ENCODE results near the gene SRP72.
A peak's percentile ranks its signal among the peaks of the same experiment; 100 is the strongest.
"Not testable (repeated sequence)": the region's sequence is repeated elsewhere in the genome, so short reads cannot be mapped to it uniquely, and the experiment has no call there.

Gene SRP72

DNA sequence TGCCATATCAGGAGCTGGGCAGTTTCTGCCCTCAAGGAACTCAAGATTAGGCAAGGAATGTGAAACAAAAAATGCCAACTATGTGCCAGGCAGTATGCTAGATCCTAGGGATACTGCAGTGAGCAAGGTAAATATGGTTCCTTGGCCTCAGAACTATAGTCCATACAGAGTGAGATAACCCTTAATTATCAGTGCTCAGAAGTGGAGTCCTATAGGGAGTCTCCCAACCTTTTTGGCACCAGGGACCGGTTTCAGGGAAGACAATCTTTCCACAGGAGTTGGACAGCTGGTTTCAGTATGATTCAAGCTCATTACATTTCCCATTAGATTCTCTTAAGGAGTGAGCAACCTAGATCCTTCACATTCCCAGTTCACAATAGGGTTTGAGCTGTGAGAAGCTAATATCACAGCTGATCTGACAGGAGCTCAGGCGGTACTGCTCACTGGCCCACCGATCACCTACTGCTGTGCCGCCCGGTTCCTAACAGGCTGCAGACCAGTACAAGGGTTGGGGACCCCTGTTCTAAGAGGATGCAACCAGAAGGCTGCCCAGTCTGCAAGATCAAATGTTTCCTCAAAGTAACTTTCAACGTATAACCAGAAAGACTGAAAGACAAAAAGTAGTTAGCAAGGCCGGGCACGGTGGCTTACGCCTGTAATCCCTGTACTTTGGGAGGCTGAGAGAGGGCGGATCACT lies 1.7 kb upstream of the SRP72 start:
- DNase-seq (ENCODE audit: low spot score): no peak

DNA sequence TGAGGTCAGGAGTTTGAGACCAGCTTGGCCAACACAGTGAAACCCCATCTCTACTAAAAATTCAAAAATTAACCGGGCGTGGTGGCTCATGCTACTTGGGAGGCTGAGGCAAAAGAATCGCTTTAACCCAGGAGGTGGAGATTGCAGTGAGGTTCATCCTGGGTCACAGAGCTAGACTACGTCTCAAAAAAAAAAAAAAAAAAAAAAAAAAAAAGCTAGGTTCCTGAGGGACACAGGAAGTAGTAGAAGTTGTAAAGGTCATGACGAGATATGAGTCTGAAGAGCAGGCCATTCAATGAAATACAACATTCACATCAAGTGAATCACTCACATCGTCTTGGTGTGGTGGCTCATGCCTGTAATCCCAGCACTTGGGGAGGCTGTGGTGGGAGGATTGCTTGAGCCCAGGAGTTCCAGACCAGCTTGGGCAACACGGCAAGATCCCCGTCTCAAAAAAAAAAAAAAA lies 1.1 kb upstream of the SRP72 start:
- not testable (repeated sequence) for DNase-seq (ENCODE audit: low spot score)

DNA sequence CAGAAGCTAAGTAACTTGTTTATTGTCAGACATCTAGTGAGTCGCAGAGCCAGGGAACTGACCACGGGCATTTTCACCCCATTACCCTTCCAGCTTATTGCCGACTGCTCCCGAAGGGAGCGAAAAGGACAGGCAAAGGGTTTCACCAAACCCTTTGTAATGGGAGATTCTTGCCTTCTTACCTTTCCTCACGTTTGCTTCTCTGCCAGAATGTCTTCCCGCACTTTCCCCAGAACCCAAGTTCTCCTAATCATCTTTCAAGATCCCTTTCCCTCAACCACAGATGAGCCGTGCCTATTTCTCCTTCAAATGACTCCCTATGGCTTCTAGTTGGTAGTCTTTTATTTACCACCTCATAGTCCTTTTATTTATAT lies 520 bp upstream of the SRP72 start:
- no peak for DNase-seq (ENCODE audit: low spot score)

DNA sequence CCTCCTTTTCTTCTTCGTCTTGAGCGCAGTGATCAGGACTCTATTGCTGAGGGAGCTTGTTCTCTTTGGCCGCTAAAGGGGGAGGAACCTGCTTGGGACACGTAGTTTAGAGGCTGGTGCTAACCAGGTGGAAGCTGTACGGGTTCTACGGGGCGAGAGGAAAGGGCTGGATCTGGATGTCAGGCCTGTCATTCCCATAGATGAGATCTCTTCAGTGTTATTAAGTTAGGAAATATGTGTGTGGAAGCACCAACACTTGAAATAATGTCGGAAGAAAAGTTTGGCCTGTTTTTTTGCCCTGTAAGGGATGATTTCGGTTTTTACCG lies 643 bp downstream of the SRP72 start:
- DNase-seq (ENCODE audit: low spot score): no peak

DNA sequence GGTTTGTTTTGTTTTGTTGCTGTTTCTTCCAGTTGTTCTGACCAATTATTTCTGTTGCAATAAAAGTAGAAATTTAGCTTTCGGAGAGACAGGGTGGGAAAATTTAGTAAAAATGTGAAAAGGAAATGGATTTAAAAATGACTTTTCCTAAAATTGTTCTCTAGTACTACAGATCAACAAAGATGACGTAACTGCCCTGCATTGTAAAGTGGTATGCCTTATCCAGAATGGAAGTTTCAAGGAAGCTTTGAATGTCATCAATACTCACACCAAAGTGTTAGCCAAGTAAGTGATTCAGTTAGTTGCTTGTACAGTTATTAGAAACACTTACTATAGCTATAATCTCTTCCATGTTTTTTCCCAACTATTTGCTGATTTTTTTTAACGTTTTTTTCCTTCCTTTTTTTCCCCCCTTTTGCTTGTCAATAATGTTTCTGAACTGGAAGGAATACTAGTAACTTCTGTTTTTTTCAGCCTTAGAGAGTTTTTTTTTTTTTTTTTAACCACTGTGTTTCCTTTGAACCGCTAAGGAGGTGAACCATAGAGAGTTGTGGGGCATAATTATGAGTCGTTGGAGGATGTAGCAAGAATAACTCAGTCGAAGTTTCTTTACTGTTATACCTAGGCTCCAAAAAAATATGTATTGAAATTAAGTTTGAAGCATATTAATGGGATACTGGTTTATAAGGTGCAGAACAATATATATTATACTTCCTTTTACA lies 2.2 kb downstream of the SRP72 start:
- no peak for DNase-seq (ENCODE audit: low spot score)

DNA sequence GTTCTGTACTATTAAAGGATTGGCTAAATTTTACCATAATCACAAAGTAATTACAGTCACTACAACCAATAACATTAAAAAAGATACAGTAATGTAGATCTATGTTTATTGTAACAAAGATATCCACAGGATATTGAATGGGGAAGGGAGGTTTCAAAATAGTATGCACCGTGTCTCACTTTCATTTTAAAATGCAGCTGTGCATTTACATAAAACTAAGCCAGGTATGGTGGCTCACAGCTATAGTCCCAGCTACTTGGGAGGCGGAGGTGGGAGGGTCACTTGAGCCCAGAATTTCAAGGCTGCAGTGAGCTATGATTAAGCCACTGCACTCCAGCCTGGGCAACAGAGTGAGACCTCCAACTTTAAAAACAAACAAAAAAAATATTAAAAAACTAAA lies 8.5 kb downstream of the SRP72 start:
- DNase-seq (ENCODE audit: low spot score): no peak

DNA sequence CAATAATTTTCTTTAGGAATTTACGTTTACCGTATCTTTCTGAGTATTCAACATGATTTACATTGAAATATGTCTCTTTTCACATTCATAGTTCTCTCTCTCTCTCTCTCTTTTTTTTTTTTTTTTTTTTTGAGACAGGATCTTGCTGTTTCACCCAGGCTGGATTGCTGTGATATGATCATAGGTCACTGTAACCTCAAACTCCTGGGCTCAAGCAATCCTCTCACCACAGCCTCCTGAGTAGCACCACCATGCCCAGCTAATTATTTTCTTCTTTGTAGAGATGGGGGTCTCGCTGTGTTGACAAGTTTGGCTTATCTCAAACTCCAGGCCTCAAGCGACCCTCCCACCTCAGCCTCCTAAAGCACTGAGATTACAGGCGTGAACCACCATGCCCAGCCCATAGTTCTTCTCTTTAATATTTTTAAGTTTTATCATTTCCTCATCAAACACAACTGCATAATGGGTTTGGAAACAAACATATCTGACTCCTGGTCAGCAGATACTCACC lies 9.8 kb downstream of the SRP72 start:
- DNase-seq (ENCODE audit: low spot score): no peak

DNA sequence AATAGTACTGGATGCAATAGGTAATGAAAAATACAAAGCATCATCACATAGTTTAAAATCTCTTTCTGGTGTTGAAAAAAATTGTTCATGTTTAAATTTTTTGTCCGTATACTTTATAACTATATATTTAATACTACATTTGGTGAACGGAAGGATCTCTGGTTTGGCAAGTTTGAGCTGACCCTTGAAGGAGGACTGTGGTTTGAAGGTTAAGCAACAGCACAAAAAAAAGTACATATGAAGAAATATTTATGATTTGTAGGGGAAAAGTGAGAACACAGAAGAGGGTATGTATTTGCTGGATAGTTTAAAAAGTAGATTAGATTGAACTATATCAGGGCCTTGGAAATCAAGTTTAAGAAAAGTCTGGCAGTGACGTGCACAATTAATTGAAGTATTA lies 13.3 kb downstream of the SRP72 start:
- no peak for DNase-seq (ENCODE audit: low spot score)

DNA sequence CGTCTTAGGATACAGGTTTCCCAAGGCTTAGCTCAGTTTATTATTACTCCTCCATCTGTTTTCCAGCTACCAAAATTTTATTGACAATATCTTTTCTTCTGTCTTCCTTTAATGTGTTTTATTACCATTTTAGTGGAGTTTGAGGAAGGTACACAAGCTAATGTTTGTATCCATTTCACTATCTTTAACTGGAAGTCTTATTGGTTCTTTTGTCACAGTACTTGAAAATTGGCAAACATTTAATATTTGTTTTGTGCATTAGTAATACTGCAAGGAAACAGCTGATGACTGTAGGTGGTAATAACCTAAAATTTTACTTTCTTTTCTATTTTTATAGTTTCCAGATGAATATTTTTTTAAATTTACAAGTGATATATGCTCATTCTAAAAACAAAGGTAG lies 28.8 kb downstream of the SRP72 start:
- no peak for DNase-seq (ENCODE audit: low spot score)

DNA sequence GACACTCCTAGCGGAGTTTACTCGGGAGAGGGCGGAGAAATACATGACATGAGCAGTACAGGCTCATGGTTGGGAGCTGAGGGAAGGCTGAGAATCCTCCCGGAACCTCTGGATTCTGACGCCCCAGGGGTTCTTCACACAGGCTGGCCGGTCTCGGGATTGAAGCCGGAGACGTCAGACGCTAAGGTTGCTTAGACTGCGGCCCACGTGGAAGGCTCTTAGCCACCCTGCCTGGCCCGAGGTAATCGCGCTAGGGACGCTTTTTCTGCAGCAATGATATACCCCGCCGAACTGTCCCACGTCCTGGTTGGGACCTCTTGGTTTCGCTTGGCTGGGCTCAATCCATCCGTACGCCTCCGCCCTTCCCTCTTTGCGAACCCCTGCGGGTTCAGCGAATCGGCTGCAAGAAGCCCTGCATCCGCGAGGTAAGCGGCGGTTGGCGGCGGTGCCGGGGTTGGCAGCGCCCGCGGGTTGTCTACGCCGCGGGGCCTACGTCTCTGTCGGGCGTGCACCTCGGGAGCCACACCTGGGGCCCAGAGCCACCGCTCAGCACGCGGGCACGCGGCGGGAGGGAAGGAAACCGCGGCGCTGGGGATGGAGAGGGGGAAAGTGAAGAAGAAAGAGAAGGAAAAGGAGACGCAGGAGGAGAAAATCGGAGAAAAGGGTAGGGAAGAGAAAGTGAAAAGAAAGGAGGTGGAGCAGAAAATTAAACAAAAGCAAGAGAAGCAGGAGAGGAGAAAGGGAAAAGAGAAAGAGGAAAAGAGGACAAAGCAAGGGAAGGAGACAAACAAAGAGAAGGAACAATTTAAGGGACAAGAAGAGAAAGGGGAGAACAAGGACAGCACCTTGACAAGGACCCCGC lies 38.1 kb downstream of the SRP72 start, which contains the start of gene ARL9:
TSS of gene ARL9 (plus strand) at position 523 of the 862 bp plus-strand sequence. CDS start at position 595, 72 bp downstream.
- peak; percentile 36 for DNase-seq (ENCODE audit: low spot score)

DNA sequence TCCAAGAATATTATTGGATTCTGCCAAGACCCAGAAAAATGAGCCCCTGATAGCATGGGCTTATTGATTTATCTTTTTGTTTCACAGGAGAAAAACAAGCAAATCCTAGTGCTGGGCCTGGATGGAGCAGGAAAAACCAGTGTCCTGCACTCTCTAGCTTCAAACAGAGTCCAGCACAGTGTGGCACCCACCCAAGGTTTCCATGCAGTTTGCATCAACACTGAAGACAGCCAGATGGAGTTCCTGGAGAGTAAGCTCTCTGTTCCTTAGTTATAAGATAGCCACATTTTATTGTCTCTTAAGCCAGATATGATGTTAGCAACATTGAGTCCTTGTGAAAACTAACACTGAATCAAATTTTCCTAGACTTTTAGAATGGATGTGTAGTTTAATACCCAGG lies 43.7 kb downstream of the SRP72 start:
- DNase-seq (ENCODE audit: low spot score): no peak

DNA sequence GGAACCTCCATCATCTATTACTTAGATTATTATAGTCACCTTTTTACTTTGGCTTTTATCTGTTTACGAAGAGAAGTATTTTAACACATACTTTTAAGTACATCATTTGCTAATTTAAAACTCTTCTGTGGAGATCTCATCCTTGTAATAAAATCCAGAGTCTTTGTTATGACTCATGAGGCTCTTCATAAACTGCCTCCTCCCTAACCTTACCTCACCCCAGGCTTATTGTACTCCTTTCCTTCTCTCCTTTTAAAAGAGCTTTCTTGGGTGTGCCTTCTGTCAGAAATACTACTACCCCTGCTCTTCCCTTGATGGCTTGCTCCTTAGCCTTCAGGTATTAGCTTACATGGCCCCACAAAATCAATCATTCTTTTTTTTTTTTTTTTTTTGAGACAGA lies 44.7 kb downstream of the SRP72 start:
- DNase-seq (ENCODE audit: low spot score): no peak

DNA sequence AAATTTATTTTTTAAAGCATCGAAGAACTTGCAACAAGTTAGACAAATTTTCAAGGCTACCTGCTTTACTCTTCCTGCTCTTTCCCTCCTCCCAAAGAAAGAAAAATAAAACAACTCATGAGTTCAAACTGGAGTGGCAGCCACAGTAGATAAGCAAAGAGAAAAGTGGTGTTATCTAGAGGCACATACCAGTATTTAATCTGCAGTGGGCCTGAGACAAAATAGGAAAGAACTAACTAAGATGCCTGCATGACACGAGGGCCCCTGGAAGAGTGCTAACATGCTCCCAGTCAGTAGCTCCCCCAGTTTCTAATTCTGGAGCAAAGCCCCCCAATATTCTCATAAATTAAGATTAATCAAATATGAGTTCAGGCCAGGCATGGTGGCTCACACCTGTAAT lies 46.1 kb downstream of the SRP72 start:
- DNase-seq (ENCODE audit: low spot score): no peak

DNA sequence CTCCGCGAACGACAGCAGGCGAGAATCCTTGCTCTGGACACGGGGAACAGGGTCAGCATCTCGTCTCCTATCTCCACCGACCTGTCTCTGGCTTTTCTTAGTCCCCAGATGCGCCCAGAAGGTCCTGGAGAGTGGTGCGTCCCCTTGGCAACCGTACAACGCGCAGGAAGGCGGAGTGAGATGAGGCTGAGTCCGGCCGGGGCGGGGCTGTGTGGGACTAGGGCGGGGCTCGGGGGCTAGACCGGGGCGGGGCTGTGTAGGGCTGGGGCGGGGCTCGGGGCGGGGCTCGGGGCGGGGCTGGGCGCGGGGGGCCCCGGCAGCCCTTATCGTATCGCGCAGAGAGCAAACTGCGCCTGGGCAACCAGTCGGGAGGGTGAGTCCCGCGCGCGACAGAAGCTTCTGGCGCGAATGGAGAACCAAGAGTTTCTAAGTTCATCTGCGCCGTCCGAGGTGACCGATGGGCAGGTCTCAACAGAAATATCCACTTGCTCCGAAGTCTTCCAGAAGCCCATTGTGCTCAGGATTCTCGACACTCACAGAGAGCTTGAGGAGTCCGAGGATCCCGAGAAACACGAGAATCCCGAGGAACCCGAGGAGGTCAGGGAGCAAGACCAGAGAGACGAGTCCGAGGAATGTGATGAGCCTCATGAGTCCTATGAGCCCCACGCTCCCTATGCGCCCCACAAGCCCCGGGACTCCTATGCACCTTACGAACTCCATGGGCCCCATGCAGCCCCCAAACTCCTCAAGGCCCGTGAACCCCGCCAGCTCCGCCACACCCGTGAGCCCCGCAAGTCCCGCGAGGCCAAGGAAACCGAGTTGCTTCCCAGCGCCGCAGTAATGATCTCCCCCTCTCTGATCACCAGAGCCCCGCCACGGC lies 63.1 kb downstream of the SRP72 start:
- peak; percentile 88 for DNase-seq (ENCODE audit: low spot score)

DNA sequence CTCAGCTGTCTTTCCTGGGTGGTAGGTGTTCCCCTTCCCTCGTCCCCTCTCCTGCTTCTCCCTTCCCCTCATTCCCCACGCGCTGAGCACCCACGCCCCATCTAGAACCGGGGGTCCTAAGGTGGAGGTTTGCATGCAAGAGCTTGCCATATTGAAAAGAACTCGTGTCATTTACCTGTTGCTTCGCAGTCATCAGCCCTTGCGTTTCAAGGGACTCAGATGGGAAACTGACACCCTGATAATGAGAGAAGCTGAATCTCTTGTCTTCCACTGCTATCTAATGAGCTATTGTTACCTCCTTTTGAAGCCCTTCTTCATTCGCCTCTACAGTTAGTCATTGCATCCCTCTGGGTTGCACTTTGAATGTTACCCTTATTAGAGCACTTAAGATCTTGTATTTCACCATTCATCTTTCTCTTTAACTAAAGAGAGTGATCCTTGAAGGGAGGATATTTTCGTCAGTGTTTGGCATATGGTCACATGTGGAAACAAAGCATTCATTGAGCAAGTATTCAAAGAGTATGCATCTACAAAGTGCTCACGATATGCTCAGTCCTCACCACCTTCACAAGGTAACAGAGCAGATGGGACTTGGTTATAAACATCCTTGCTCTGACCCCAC lies 63.8 kb downstream of the SRP72 start:
- no peak for DNase-seq (ENCODE audit: low spot score)

DNA sequence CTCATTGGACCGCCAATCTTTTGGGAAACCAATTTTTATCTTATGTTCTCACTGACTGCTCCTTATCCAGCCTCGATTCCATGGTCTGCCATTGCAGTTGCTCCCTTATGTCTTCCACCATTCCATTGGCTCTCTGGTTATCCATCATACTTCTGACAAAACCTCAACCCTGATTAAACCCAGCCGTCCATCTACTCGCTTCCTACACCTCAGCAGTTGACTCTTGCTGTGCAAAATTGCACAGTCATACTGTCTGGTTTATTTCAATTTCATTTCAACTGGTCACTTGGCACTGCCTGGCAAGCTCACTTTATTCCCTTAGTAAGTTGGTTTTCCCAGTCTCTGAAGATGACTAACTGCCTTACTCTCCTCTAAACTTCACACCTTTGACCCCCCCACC lies 64.4 kb downstream of the SRP72 start:
- no peak for DNase-seq (ENCODE audit: low spot score)

DNA sequence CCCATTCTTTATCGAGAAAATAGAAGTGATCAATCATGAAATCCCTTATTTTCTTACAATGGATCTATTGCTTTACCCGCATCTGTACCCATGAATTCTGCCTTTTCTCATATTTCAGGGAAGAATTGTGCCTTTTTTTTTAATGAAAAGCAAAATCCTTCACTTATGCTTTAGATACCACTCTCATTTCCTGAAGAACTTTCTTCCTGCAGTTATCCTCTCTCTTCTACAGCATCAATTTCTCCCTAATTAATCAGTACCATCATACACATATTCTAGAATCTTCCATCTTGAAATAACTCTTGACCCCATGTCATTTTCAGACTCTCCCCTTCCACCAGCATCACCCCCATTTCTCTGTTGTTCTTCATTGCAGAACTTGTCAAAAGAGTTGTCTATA lies 64.8 kb downstream of the SRP72 start:
- no peak for DNase-seq (ENCODE audit: low spot score)

DNA sequence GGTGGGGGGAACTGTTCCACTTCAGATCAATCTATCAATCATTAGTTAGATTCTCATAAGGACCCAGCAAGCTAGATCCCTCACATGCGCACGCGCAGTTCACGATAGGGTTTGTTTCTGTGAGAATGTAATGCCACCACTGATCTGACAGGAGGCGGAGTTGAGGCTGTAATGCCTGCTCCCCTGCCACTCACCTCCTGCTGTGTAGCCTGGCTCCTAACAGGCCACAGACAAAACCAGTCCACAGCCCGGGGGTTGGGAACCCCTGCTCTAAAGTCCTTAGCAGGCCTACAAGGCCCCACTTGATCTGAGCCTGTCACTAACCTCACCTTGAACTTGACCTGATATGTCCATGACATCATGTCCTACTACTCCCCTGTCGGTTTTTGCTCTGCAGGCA lies 68.5 kb downstream of the SRP72 start:
- no peak for DNase-seq (ENCODE audit: low spot score)

DNA sequence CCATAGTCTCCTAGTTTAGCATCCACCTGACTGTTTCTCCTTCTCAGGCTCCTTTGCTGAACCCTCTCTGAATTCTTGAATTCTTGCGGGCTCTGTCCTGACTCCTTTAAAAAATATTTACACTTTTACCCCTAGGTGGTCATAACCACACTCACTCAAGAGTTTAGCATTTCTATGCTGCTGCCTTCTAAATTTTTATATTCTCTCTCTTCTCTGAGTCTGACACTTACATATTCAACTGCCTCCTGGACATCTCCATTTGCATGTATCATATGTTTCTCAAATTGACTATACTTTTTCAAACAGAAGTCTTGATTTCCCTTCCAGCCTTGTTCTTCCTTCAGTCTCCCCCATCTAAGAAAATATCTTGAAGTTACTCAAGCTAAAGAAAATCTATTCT lies 69.7 kb downstream of the SRP72 start:
- no peak for DNase-seq (ENCODE audit: low spot score)

DNA sequence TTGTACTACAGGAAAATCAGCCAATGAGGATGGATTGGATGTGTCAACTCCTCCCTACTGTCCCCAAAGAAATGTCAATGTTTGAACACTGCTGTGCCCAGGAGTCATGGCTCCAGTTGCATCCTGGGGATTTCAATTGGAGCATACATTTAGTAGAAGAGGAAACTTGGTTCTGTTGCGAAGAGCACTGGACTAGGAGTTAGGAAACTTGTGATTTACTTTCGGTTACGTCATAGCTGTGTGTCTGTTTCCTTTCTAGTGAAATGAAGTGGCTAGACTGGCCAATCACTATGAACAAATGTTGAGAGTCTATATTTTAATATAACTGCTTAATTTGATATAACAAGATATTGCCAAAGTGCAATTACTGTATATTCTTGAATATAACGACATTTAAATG lies 73.4 kb downstream of the SRP72 start:
- no peak for DNase-seq (ENCODE audit: low spot score)

DNA sequence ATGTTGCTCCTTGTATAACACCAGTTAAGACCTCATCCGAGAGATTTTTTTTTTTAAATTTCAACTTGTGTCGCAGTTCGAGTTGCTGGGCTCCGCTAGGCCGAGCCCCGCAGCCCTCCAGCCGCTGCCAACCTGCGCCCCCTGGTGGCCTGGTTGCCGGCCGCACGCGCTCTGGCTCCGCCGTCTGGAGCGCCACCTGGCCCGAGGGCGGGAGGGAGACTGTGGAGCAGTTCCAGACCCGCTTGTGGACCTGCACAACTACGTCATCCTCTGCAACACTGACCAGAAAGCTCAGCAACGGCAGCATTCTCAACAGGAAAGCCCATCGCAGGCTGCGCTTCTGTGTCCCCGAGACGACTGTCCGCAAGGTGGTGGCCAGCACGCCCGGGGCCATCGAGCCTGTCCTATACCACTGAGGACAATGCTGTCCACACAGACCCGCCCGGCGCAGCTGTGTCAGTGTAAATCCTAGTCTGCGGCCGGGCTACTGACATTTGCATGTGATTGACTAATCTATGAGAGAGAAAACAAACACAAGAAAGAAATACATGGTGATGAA lies 77.2 kb downstream of the SRP72 start:
- peak; percentile 89 for DNase-seq (ENCODE audit: low spot score)
